HG02759 (cell line): ENCODE data around the gene TTC7B.

Source experiments
- ATAC-seq: cut with Tn5 transposase; IDR thresholded peaks from one replicate; pipeline ENCODE4 v1.9.1; 2021; ENCODE audit warnings: mild to moderate bottlenecking, moderate library complexity; ENCODE audit not compliant: unreplicated experiment

Gene TTC7B

DNA sequence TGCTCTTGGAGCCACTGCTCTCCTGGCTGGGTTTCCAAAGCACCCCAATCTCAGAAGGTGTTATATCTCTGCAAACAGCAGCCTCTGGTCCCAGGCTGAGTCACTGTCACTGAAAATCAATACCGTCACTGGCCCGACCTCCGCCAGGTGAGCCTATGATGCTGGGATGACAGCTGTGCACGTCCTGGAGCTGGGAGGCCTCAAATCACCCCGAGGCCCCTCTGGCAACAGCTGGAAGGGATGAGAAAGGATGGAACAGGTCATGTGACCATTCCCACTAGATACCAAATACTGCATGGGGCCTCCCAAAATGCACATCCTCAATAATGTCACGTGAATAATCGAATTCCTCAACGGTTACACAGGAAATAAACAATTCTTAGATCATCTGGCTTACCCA, 190.8 kb downstream of the TTC7B start:
- no peak for ATAC-seq

DNA sequence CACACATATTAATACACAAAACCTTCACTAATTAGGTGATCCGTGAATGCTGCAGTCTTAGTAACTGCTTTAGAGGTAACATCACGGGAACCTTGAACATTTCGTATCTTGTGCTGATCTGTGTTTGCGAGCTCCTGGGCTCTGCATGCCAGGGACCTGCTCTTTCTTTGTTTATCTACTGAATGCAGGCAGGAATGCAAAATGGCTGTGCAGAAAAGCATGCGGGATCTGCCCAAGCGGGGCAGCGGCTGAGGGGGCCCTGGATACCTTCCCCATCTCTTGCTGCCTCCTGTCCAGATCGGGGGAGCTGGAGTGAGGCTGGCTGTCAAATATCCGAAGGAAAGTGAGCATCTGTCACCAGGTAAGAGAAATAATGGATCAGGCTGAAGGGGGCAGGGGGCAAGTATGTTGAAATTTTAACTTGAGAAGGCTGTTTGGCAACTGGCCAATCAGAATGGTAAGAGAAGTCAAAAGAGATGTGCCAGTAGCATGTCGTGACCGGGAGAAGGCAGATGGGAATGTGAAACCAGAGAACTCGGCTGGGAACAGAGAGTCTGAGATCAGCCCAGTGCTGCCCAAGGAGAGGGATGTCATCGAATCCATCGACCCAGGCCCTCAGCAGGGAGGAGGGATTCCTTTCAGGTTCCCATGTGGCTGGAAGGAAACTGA, 191.4 kb downstream of the TTC7B start:
- no peak for ATAC-seq

DNA sequence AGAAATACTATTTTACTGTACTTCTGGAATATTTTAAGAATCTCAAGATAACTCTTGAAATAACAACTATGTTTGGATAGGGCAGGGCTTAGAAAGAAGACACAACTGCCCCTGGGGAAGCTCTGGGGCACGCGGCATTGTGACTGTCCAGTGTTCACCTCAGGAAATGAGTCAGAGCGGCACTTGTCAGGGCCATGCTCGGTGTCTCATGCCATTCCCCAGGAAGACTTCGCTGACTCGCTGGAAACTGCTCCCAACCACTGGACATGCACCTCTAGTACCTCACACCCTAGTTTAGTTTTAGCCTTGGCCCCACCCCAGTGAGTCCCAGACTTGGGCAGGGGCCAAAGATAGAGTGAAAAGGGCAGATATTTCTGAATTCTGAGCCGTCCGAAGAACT, 192.0 kb downstream of the TTC7B start:
- no peak for ATAC-seq

DNA sequence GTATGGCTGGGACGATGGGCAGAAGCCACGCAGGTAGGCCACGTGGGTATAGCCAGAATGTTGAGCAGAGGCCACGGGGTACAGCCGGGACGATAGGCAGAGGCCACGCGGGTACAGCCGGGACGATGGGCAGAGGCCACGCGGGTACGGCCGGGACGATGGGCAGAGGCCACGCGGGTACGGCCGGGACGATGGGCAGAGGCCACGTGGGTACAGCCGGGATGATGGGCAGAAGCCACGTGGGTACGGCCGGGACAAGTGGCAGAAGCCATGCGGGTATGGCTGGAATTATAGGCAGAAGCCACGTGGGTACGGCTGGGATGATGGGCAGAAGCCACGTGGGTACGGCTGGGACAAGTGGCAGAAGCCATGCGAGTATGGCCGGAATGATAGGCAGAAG, 195.0 kb downstream of the TTC7B start:
- no peak for ATAC-seq

DNA sequence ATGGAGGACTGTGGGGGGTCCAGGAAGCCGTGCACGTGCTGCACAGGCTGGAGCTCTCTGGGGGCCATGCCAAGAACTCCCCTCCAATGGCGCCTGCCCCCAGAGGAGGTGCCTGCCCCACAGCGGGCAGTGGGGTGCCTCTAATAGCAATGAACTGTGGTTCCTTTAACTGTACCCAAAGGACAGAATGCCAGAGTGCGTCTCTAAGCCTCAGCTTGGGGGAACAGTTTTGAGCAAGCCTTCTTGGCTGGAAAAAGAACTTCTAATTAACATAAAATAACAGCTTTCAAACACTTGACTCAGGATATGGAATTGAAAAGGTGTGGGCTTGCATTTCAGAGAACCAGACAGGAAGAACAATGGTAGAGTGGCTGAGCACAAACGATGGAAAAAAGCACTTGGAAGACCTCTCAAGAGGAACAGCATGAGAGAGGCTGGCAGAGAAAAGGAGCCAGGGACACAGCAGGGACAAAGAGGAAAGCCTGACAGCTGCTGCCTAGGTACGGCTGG, 195.6 kb downstream of the TTC7B start:
- no peak for ATAC-seq

DNA sequence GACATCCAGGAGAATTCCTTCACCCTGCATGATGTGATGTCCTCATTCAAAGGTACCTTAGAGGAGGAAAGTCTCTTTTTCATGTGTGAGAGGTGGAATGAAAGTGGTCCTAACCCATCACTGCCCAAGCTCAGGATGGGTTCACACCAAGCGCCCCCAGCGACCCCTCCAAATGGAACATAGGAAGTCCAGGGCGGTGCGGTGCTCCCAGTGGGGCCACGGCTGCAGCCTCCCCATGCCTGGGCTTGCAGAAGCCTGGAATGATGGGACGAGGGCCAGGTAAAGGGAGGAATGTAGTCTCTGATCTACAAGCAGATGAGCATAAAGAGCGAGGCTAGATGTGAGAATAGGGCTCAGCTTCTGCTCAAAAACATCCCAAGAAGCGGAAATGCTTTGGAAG, 196.3 kb downstream of the TTC7B start:
- no peak for ATAC-seq

DNA sequence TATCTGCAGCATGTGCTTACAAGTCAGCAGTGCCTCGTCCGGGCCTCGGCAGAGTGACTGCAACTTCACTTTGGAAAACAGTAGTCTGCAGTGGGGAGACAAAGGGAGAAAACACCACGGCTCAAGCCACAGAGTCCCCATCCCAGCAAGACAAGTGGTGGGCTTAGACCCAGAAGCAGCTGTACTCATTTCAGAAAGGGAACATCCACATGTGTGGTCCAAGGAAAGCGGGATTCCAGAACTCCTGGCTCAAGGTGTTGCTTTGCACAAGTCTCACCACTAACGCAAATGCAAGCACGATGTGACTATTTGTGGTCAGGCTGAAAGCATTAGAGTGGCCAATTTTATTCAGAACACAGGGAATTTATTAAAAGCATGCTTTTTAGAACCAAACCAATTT, 198.3 kb downstream of the TTC7B start:
- no peak for ATAC-seq

DNA sequence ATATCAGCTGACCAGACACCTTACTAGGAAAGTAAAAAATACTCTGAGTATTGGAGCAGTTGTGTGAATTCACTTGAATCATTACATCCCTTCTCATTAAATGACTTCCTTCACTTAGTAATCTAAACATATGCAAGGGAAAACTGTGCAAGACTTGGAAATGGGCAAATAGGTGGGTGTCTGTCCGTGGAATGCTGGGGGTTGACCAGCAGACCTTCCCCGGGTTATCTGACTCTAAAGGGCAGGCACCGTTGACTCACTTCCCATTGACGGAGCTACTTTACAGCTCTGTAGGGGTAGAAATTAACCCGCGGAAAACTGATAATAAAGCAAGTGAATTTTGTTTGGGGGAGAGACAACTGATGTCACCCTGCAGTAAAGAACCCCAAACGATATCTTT, 199.3 kb downstream of the TTC7B start:
- no peak for ATAC-seq

DNA sequence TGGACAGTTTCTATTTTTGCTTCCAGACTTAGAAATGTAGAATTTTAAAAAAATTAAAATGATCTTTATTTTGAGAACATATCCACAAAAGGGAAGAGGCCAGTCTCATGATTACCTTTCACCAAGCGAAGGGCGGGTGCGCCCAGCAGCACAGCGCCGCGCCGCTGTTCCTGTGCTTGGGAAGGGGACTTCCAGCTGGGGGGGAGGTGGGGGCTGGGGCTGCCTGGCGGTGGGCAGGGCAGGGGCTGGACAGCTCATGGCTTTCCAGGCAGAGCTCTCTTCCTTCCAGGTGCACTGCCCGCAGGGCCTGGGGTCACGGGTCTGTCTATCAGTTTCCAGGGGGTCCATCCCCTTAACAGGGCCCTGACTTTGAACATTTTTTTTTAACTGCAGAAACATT, 199.9 kb downstream of the TTC7B start:
- ATAC-seq = no peak

DNA sequence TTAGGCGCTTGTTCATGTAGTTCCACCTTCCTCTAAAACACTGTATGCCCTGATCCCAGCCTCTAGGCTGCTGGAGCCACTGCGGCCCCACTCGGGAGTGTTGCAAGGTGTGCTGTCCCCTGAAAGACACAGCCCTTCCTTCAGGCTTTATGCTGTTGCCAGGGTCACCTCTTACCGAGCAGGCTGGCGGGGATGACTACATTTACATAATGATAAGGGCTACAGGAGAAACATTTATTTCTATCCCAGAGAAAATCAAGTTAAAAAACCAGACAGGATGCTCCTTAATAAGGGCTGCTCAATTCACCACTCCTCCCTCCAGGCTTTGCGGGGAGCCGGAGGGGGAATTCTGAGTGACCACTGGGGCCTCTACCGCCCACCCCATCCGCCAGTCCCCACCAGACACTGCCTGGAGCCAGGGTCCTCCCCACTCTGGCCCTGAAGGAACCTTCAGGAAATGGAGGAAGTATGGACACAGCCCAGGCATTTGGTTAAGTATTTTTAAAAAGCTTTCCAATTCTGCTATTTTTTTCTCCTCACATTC, 200.6 kb downstream of the TTC7B start:
- ATAC-seq = no peak

DNA sequence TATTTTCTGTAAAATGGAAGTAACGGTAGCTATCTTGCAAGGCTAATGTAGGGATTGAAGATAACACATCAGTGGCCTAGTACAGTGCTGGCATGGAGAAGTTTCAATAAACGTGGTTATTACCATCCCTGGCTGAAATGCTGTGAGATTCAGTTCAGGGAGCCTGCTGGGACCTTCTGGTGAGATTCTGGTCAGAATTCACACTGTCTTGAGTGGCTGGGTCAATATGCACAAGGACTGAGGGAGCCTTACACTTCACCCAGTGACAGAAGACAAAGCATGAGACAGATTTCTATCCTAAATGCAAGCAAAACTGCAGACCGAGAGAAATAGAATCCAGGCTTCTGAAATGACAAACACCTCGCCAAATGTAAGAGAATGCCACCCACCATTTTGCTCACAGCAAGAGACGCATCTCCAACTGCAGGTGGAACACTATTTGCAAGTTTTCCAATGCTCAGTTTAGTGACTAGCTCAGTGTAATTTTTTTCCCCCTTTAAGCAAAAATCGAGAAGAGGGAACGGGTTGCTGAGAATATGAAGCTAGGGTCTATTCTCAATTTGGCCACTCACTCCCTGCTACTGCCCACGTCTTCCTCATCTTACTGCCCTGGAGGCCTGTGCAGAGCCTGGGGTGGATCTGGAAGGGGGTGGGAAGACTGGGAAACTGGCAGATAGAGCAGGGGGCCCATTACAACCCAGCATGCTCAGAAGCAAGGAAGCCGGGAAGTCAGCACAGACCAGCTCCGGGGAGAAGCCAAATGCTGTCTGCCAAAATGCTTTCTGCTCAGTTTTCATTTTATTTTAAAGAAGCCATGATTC, 201.3 kb downstream of the TTC7B start:
- ATAC-seq = no peak

DNA sequence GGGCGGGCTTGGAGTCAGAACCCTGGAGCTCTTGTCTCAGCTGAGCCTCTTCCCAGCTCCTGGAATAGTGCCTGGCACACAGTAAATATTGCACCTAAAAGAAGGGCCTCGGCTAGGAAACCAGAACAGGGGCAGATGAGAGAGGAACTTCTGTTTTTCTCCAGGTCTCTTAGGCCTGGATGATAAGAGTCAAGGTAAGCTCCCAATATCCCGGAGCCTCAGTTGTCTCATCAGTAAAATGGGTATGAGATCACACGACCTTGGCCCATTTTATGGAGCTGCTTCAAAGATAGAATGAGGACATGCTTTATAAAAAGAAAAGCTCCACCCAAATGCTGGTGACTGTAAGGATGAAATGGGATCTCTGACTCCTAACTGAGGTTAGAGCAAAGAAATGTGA, 202.2 kb downstream of the TTC7B start:
- no peak for ATAC-seq

DNA sequence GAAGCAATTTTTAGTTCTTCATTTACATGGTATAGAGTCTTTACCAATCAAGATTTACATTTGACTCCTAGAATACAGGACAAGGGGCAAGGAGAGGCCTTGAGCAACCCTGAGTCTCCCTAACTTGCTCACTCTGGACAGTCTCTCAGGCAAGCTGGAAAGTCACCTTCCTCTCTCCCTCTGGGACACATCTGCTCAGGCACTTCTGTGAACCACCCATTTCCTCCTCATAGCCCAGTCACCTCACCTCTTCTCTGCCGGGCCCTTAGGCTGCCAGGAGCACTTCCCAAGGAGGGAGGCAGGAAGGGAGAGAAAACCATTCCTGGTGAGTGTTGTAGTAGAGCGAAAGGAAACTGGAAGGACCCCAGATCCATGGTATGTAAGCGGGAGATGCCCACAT, 202.8 kb downstream of the TTC7B start:
- no peak for ATAC-seq

DNA sequence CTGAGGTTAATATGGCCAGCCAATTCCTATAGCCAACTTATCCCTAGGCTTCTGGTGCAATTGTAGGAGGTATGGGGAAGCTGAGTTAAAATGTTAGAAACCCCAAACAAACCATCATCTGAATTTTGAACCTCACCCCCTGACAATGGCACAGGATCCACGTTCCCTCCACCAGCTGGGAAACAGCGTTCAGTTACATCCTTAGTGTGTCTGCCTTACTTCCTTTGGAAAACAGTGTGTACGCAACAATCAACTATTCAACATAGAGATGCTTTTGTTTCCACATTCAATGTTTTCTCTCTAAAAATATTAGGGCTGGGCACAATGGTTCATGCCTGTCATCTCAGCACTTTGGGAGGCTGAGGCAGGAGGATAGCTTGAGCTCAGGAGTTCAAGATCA, 203.4 kb downstream of the TTC7B start:
- ATAC-seq = no peak

DNA sequence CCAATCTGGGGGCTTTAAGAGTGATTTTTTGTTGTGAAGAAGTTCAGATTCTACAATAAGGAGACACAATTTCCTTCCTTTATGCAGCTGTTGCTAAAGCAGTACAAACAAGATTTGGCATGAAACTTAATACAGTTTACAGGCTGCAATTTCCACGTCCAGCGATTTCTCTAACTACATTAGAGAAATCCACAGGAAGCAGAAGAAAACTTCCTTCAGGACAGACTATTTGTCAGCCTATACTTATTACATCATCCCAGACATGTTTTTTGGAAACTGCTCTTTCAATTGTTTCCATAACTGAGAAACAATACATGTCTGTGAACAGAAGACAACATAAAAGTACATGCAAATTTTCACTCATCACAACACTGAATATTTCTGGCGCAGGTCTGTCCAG, 204.3 kb downstream of the TTC7B start:
- ATAC-seq = no peak

DNA sequence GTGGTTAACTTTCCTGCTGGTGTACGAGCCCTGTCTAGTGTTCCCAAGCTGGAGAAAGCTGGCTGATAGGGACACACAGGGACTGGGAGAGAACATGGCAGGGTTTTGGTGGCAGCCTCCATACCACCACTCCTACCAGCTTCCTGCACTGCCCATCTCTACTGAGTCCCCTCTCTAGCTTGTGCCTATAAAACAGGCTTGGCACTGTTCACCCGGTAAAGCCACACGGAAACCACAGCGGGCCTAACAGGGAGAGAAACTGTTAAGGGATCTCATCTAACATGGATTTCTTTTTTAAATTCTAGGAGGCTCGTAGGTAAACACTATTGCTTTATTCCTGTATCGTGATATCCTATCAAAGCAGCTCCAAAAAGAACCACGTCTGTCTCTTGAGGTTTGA, 204.7 kb downstream of the TTC7B start:
- no peak for ATAC-seq

DNA sequence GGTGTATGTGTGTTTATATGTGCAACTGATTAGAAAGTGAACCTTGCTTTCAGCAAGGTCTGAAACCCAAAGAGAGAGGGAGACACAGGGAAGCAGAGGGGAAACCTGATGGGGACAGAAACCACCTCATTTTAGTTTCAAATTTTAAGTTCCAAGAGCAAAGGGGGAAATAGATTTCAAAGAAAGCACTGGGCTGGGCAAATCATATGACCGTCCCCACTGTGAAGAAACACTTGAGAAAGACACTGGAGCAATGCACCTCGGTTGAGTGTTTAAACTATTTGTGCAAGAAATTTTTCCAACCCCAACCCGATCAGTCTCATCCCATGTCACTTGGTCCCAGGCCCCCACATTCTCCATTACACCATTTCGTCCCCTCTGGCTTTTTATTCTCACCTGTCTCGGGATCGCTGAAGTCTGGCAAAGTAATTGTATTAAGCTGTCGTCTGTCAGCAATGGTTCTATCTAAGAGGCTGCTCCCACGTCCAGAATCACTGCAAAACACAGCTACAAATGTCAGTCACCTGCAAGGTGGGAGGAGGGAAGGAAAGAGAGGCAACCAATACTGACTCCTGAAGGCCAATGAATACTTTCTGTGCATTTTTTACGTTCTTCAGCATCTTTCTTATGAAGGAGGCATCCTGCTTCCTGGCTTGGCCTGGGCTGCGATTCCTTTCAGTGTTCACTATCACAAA, 205.7 kb downstream of the TTC7B start:
- ATAC-seq = no peak

DNA sequence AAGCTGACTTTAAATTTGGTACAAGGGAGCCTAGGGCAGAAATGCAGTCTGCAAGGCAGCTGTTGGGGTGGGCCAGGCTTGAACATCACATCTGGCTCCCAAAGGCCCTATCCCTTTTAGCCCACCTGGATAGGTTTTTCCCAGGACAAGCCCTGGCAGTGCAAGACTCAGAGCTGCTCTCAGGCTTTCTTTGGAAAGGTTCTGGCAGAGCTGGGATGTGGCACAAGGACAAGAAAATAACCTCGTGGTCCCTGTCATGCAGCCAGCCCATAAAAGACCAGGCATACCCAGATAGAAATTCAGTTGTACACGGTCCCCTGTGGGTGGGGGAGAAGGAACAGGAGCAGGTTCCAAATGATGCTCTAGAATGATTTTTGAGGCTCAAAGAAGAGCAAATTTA, 206.9 kb downstream of the TTC7B start:
- no peak for ATAC-seq

DNA sequence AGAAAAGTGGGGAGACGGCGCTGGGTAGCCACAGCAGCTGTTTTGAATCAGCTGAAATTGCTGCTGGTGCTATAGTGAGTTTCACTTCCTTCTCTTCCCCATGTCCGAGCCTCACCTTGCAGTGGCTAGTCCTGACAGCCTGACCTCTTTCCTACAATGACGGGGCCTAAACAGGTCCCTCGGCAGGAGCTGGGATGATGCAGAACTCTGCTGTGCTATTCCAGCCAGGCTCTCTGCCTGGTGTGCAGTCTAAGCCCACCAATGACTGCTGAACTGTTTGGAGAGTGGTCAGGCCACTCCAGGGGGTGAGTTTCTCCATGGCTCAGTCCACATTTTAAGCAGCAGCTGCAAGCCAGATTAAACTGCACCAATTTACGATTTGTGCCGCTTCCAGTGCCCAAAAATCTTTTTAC, 207.3 kb downstream of the TTC7B start:
- no peak for ATAC-seq

DNA sequence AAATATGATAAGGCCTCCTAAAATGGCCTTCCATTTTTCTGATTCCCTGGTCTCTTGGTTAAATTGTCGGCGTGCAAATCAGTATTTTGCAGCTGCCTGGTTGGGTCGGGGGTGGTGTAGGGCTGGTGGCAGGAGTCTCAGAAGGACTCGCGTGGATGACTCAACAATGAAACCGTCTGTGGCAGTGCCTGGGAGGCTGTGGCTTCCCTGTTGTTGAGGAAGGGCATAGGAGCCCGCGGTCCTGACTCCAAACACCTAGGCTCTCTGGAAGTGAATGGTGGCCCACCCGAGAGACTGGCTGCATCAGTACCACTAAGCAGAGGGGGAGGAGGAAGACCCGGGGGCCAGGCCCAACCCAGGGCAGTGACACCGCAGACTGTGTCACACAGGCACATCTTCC, 207.9 kb downstream of the TTC7B start:
- ATAC-seq = no peak

DNA sequence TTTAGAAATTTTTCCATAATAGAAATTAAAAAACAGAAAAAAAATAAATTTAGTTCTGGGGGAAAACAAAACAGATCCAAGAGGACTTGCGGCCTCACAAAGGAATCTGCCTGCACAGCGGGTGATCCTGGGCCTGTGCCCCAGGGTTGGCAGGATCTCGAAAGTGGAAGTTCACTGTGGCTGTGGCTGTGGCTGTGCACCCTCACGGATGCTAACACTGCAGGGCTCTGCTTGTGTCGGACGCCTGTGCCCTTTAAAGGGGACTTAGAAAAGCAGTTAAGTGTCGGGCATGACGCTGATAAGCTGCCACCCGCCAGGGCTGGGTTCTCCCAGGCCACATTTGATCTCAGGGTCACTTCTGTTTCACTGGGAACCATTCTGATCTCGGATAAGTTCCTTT, 209.1 kb downstream of the TTC7B start:
- ATAC-seq = no peak

DNA sequence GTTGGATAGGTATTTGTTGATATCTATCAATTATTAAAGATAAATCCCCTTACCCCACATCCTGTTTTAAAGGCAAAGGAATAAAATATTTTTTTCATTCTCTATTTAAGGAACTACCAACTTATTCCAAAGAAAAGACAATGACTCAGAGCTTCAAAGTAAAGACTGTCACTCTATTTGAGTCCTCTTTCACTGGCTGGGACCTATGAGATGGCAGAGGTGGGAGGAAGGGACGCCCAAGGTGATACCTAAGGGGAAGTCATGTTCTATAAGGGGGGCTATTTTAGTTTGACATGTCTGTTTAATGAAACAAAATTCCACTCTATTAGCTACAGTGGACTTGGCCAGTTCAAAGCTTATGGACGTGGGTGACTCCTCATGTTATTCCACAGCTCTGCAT, 209.8 kb downstream of the TTC7B start:
- no peak for ATAC-seq
